Pancreas (tissue), 10 donors: ENCODE results near the gene TP53BP1. TPM values are rescaled to one million over a fixed set of nuclear protein-coding genes. Genes with fewer than 3 reads are reported as not detected.

Source experiments
- ATAC-seq, 4 donors: fragments of 200-7000 bp; cut with Tn5 transposase; one replicate each; pipeline versions ENCODE4 v1.8.0 to v1.9.1; 2020; ENCODE audit warnings: mild to moderate bottlenecking in 4 of 4, moderate library complexity in 4 of 4
- DNase-seq, 6 donors: peaks; one replicate each; pipeline ENCODE4 v3.0.0-alpha.2; 2020
- FAIRE-seq: peaks from 2 replicates; lab custom pipeline; 2012; peaks lifted over from hg19 to GRCh38; lab: Jason Lieb, UNC
- H3K27ac ChIP-seq, 4 donors: fragments of 200-600 bp; sonication (generic); 1 replicate in 3 of 4; 2 replicates in 1 of 4; pipeline versions ENCODE4 v1.5.0 to v1.8.0; 2020
- H3K27me3 ChIP-seq, 4 donors: fragments of 200-600 bp; one replicate each; pipeline ENCODE4 v1.8.0; 2021
- H3K36me3 ChIP-seq, 3 donors: fragments of 200-600 bp; sonication (generic) in 1 of 3; one replicate each; pipeline versions ENCODE4 v1.5.0 to v1.8.0; 2020 to 2021
- H3K4me1 ChIP-seq, 3 donors: fragments of 200-600 bp; one replicate each; pipeline ENCODE4 v1.8.0; 2021
- H3K4me3 ChIP-seq, 4 donors: fragments of 200-600 bp; sonication (generic) in 2 of 4; one replicate each; pipeline versions ENCODE4 v1.5.0 to v1.8.0; 2020 to 2021
- H3K9me3 ChIP-seq, 4 donors: fragments of 200-600 bp; one replicate each; pipeline ENCODE4 v1.8.0; 2021
- CTCF ChIP-seq, 4 donors: fragments of 200-600 bp; sonication (generic) in 3 of 4; IDR thresholded peaks; one replicate each; pipeline versions ENCODE4 v1.5.0 to v1.8.0; 2021; ENCODE audit warnings: antibody characterized with exemption in 4 of 4
- WGBS, 2 donors: extraction: QIAGEN DNeasy Blood & Tissue Kit; methylation state at CpG; one replicate each; pipeline ENCODE4 v1.1.7; 2013; 5-methylcytosine and 5-hydroxymethylcytosine counted together
- intact Hi-C, 3 donors: fragments of 100-400 bp; cut with DNase I; formaldehyde crosslinking; loops; one replicate each; pipeline versions ENCODE4 v1.11.1 to v1.14.2; 2022
- polyA plus RNA-seq, 2 donors: library from polyadenylated mRNA; stranded (reverse); fragments of 200-250 nt; gene quantifications; one replicate each; pipeline ENCODE4 v1.2.3, GENCODE V29; 2013
- total RNA-seq, 6 donors: library from RNA; stranded (reverse); fragmentation: NEBNext Ultra II Directional in 4 of 6; extraction: Animal tissue kit (Norgen Biotek cat#: 25700) in 4 of 6; gene quantifications; one replicate each; pipeline versions ENCODE4 v1.2.1 to v1.2.4, GENCODE V29; 2021 to 2023
- donor health status: healthy with polysubstance abuse.
- donor health status: DM: no; HTN: no; CAD: no; lungs with moderate emphysema.
- donor health status: DM: no; HTN: no; CAD: no.
- donor health status: control.
- donor health status: control.
- donor health status: Bipolar disorder and iron deficiency.
- donor health status: DM: yes; HTN: yes; CAD: no.
- donor health status: DM: no; HTN: no; CAD: no.
- donor health status: DM: no; HTN: no; CAD: no.
- donor health status: DM: yes; HTN: yes; CAD: no.

Gene TP53BP1
- total and polyA plus RNA-seq, 8 donors = 12.4 to 31.8 (median 15.2) TPM

DNA sequence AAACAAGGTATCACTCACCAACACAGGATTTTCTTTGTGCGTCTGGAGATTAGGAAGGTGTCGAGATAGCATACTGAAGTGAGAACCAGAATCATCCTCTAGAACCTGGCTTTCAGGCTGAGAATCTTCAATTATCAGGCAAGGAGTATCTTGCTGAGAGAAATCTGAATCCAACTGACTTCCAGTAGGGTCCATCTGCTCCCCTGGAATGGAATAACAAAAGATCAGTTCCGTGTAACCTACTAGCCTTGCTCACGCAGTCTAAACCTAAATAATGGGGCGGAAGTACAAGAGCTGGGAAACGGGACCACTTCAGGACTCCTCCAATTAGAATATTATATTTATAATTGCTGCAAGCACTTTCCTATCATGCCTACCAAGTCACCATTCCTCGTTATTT lies 690 bp downstream of the TP53BP1 start:
- Histone ChIP-seq H3K36me3 (no peaks in the 10 kb centered on the region), H3K4me1 (peaks cover 0 to 5% (median 5%) of the 10 kb centered on the region in 3 donors), H3K27ac (peak overlapping the region in 3 of 4 donors; percentile 43 to 70 (median 66)), H3K4me3 (peak overlapping the region; percentile 49 to 78 (median 74)), H3K9me3 (no peaks in the 10 kb centered on the region), H3K27me3 (no peaks in the 10 kb centered on the region)
- FAIRE-seq (no peak), ATAC-seq (peak in 1 of 4 donors; percentile 2), DNase-seq (no peak)
- intact Hi-C loops = no loop called here
- WGBS, 2 donors = 4 to 8% methylated on average over 7 of the region's 7 CpGs
- TF ChIP-seq CTCF (IDR thresholded peaks at IDR 0.05) = no peak

DNA sequence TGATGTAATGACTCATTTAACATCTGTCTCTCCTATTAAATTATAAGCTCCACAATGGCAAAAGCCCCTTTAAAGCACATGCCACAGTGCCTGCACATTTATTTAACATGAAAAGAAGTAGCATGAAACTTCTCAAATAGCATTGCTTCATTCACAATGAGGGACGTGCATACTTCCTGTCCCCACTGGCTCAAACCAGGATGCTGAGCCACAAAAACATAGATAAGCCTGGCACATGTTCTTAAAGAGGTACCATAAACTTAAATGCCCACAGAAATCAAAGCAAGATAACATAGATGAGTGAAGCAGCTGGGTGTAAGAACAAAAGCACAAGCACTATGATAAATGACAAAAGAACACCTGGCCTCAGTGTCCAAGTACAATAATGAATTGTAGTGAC lies 3.8 kb downstream of the TP53BP1 start:
- intact Hi-C loops = no loop called here
- Histone ChIP-seq H3K36me3 (no peaks in the 10 kb centered on the region), H3K9me3 (no peaks in the 10 kb centered on the region), H3K27ac (no peak overlapping the region), H3K27me3 (no peaks in the 10 kb centered on the region), H3K4me1 (peaks cover 0 to 5% (median 5%) of the 10 kb centered on the region in 3 donors), H3K4me3 (no peak overlapping the region)
- WGBS, 2 donors = 8 to 14% methylated on average over 1 of the region's 1 CpG
- no peak for FAIRE-seq
- TF ChIP-seq CTCF (IDR thresholded peaks at IDR 0.05) = no peak
- DNase-seq = no peak
- no peak for ATAC-seq

GRCh38 chr15:43488790-43489189 lies 4.2 kb downstream of the TP53BP1 start:
- DNase-seq = no peak
- H3K27me3 ChIP-seq = no peaks in the 10 kb centered on the region
- intact Hi-C loops = no loop called here
- 82 to 98% methylated on average over 3 of the region's 3 CpGs for WGBS, 2 donors
- no peaks in the 10 kb centered on the region for H3K36me3 ChIP-seq
- no peak for ATAC-seq
- no peak for TF ChIP-seq CTCF (IDR thresholded peaks at IDR 0.05)
- H3K27ac ChIP-seq = no peak overlapping the region
- H3K4me1 ChIP-seq = peaks cover 0 to 5% (median 5%) of the 10 kb centered on the region in 3 donors
- H3K4me3 ChIP-seq = no peak overlapping the region
- no peak for FAIRE-seq
- no peaks in the 10 kb centered on the region for H3K9me3 ChIP-seq

DNA sequence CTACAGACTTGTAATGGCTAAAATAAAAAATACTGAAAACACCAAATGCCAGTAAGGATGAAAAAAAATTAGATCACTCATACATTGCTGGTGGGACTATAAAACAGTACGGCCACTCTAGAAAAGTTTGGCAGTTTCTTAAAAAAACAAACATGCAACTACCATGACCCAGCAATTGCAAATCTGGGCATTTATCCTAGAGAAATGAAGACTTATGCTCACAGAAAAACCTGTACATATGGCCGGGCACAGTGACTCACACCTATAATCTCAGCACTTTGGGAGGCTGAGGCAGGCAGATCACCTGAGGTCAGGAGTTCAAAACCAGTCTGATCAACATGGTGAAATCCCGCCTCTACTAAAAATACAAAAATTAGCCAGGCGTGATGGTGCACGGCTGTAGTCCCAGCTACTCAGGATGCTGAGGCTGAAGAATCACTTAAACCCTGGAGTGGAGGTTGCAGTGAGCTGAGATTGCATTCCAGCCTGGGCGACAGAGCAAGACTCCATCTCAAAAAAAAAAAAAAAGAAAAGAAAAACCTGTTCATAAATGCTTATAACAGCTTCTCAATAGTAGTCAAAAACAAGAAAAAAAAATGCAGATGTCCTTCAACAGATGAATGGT lies 5.6 kb downstream of the TP53BP1 start:
- no peak for DNase-seq
- WGBS, 2 donors = 86 to 92% methylated on average over 6 of the region's 6 CpGs
- no peak for TF ChIP-seq CTCF (IDR thresholded peaks at IDR 0.05)
- H3K27ac ChIP-seq = no peak overlapping the region
- intact Hi-C loops = no loop called here
- FAIRE-seq = no peak
- peaks cover 0 to 4% (median 0%) of the 10 kb centered on the region in 3 donors for H3K36me3 ChIP-seq
- ATAC-seq = no peak
- H3K4me3 ChIP-seq = no peak overlapping the region
- peaks cover 0 to 5% (median 0%) of the 10 kb centered on the region in 3 donors for H3K4me1 ChIP-seq
- no peaks in the 10 kb centered on the region for H3K9me3 ChIP-seq
- H3K27me3 ChIP-seq = no peaks in the 10 kb centered on the region

DNA sequence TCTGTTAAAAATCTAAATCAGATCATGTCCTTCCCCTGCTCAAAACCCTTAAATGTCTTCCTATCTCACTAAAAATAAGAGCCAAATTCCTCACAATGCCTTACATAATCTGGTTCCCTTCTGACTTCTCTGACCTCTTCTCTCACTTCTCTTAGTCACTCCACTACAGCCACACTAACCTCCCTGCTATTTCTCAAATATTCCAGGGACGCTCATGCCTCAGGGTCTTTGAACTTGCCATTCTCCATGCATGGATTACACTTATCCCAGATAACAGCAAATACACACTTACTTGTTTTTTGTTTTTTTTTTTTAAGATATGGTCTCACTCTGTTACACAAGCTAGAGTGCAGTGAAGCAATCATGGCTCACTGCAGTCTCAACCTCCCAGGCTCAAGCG lies 8.5 kb downstream of the TP53BP1 start:
- ATAC-seq (no peak), FAIRE-seq (no peak)
- WGBS, 2 donors = 95% methylated on average over 2 of the region's 2 CpGs

More for the DNA sequence above, 8.5 kb downstream of the TP53BP1 start:
- no peak for TF ChIP-seq CTCF (IDR thresholded peaks at IDR 0.05)
- intact Hi-C loops = no loop called here
- H3K4me1 ChIP-seq = no peaks in the 10 kb centered on the region
- H3K27ac ChIP-seq = no peak overlapping the region
- no peak for DNase-seq
- no peak overlapping the region for H3K4me3 ChIP-seq
- H3K27me3 ChIP-seq = no peaks in the 10 kb centered on the region
- no peaks in the 10 kb centered on the region for H3K9me3 ChIP-seq
- H3K36me3 ChIP-seq = peaks cover 0 to 13% (median 2%) of the 10 kb centered on the region in 3 donors
